Lower lobe of right lung (tissue), 2 donors: ENCODE data around the gene TBL1XR1. TPM values are rescaled to one million over a fixed set of nuclear protein-coding genes. Genes with fewer than 3 reads are reported as not detected.

Experiments
- ATAC-seq, 2 donors: fragments of 200-7000 bp; cut with Tn5 transposase; one replicate each; pipeline ENCODE4 v1.9.1; 2020 to 2022; ENCODE audit warnings: mild to moderate bottlenecking in 2 of 2, moderate library complexity in 2 of 2
- DNase-seq: peaks from one replicate; pipeline ENCODE4 v3.0.0-alpha.2; 2020
- H3K27ac ChIP-seq: fragments of 200-600 bp; one replicate; pipeline ENCODE4 v1.8.0; 2022
- H3K27me3 ChIP-seq: fragments of 200-600 bp; one replicate; pipeline ENCODE4 v1.8.0; 2022; ENCODE audit warnings: low read depth
- H3K36me3 ChIP-seq: fragments of 200-600 bp; one replicate; pipeline ENCODE4 v1.8.0; 2022; ENCODE audit warnings: mild to moderate bottlenecking
- H3K4me1 ChIP-seq: fragments of 200-600 bp; one replicate; pipeline ENCODE4 v1.8.0; 2022
- H3K4me3 ChIP-seq: fragments of 200-600 bp; one replicate; pipeline ENCODE4 v1.8.0; 2022; ENCODE audit warnings: mild to moderate bottlenecking
- H3K9me3 ChIP-seq: fragments of 200-600 bp; one replicate; pipeline ENCODE4 v1.8.0; 2022
- intact Hi-C: fragments of 100-400 bp; cut with DNase I; formaldehyde crosslinking; loops from one replicate; pipeline ENCODE4 v1.11.0; 2022
- total RNA-seq: library from RNA; stranded (reverse); fragmentation: NEBNext Ultra II Directional; extraction: Animal tissue kit (Norgen Biotek cat#: 25700); gene quantifications from one replicate; pipeline ENCODE4 v1.2.1, GENCODE V29; 2021
- TF ChIP-seq, protein P1 (sequence below): fragments of 200-600 bp; IDR thresholded peaks from one replicate; pipeline ENCODE4 v1.8.0; 2022; ENCODE audit warnings: antibody characterized with exemption, mild to moderate bottlenecking
- donor health status: DM: no; HTN: yes; CAD: no; lungs with severe emphysema.

Gene TBL1XR1
- total RNA-seq, 1 donor from 2014 or later = 160 TPM

DNA sequence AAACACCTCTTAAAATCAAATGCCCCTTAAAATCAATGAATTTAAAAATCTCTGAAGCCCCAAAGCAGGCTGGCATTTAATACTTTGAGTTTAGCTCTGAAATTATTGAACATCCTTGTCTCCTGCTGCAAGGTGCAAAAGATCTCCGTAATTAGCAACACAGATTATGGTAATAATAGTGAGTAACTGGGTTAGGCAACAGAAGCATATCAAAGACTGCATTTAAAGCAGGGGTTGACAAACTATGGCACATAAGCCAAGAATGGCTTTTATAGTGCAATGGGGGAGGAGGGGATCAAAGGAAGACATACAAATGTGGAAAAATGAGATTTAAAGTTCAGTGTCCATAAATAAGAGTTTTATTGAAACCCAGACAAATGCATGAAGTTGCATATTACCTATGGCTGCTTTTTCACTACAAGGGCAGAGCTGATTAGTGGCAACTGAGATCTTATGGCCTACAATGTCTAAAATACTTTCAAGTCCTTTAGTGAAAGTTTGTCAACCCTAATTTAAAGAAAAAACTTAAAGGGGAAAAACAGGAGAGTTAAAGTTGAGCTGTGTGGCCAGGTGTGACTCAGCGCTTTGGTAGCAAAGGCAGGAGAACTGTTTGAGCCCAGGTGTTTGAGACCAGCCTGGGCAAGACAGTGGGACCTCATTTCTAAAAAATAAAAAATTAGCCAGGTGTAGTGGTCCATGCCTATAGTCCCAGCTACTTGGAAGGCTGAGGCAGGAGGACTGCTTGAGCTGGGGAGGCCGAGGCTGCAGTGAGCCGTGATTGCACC is 157.6 kb downstream of the TBL1XR1 start:
- Histone ChIP-seq H3K36me3 (peaks cover 42% of the 10 kb centered on the region), H3K9me3 (no peaks in the 10 kb centered on the region), H3K4me3 (no peak overlapping the region), H3K27me3 (no peaks in the 10 kb centered on the region), H3K4me1 (peaks cover 17% of the 10 kb centered on the region), H3K27ac (no peak overlapping the region)
- ATAC-seq (no peak), DNase-seq (no peak)
- TF ChIP-seq, protein P1, sequence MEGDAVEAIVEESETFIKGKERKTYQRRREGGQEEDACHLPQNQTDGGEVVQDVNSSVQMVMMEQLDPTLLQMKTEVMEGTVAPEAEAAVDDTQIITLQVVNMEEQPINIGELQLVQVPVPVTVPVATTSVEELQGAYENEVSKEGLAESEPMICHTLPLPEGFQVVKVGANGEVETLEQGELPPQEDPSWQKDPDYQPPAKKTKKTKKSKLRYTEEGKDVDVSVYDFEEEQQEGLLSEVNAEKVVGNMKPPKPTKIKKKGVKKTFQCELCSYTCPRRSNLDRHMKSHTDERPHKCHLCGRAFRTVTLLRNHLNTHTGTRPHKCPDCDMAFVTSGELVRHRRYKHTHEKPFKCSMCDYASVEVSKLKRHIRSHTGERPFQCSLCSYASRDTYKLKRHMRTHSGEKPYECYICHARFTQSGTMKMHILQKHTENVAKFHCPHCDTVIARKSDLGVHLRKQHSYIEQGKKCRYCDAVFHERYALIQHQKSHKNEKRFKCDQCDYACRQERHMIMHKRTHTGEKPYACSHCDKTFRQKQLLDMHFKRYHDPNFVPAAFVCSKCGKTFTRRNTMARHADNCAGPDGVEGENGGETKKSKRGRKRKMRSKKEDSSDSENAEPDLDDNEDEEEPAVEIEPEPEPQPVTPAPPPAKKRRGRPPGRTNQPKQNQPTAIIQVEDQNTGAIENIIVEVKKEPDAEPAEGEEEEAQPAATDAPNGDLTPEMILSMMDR = no peak
- intact Hi-C loops = loop anchor here (10.0 kb wide), 1 partner anchor 325 kb away; no protein-coding TSS in a partner anchor

GRCh38 chr3:177037241-177037640 is 160.0 kb downstream of the TBL1XR1 start:
- H3K9me3 ChIP-seq = no peaks in the 10 kb centered on the region
- TF ChIP-seq, protein P1 = no peak
- intact Hi-C loops = no loop called here
- ATAC-seq (no peak), DNase-seq (no peak)
- H3K4me1 ChIP-seq = peaks cover 17% of the 10 kb centered on the region
- no peak overlapping the region for H3K27ac ChIP-seq
- H3K27me3 ChIP-seq = no peaks in the 10 kb centered on the region
- H3K4me3 ChIP-seq = no peak overlapping the region
- peaks cover 53% of the 10 kb centered on the region for H3K36me3 ChIP-seq

- ATAC-seq (no peak), DNase-seq (no peak)
- H3K4me3 ChIP-seq = no peak overlapping the region
- H3K9me3 ChIP-seq = no peaks in the 10 kb centered on the region
- H3K27me3 ChIP-seq = no peaks in the 10 kb centered on the region
- H3K4me1 ChIP-seq = peaks cover 5% of the 10 kb centered on the region
- TF ChIP-seq, protein P1 = no peak
- H3K27ac ChIP-seq = no peak overlapping the region
- intact Hi-C loops = no loop called here
- H3K36me3 ChIP-seq = peaks cover 67% of the 10 kb centered on the region
These were observed 161.6 kb downstream of the TBL1XR1 start for GRCh38 chr3:177035676-177036075.

GRCh38 chr3:177034832-177035475 is 162.3 kb downstream of the TBL1XR1 start:
- DNase-seq (no peak), ATAC-seq (no peak)
- no peak overlapping the region for H3K27ac ChIP-seq
- TF ChIP-seq, protein P1 = no peak
- no peaks in the 10 kb centered on the region for H3K27me3 ChIP-seq
- no peaks in the 10 kb centered on the region for H3K4me1 ChIP-seq
- H3K36me3 ChIP-seq = peaks cover 71% of the 10 kb centered on the region
- H3K9me3 ChIP-seq = no peaks in the 10 kb centered on the region
- no peak overlapping the region for H3K4me3 ChIP-seq
- intact Hi-C loops = no loop called here

GRCh38 chr3:177026505-177027277 is 170.6 kb downstream of the TBL1XR1 start:
- Histone ChIP-seq H3K4me3 (no peak overlapping the region), H3K27me3 (no peaks in the 10 kb centered on the region), H3K27ac (no peak overlapping the region), H3K9me3 (no peaks in the 10 kb centered on the region), H3K36me3 (peaks cover 54% of the 10 kb centered on the region), H3K4me1 (no peaks in the 10 kb centered on the region)
- TF ChIP-seq, protein P1 = no peak
- no peak for ATAC-seq
- no peak for DNase-seq
- intact Hi-C loops = no loop called here
